ENCODE results near the gene ST3GAL4. TPM values are rescaled to one million over a fixed set of nuclear protein-coding genes. Genes with fewer than 3 reads are reported as not detected.

Gene ST3GAL4
- total RNA-seq, 2 experiments from 2014 or later = 14.3 to 18.8 TPM

- Histone ChIP-seq H3K36me3 (ENCODE audit: insufficient read depth, low read length) (no peaks in the 10 kb centered on the region), H3K4me2 (ENCODE audit: low read length) (no peak overlapping the region), H3K9me2 (ENCODE audit: insufficient read depth, low read length) (no peaks in the 10 kb centered on the region), H2AFZ (ENCODE audit: low read length) (no peak overlapping the region), H3K4me1 (ENCODE audit: insufficient read depth, low read length, poor library complexity, severe bottlenecking) (peaks cover 3% of the 10 kb centered on the region), H3K79me2 (ENCODE audit: insufficient read depth, low read depth, low read length) (no peaks in the 10 kb centered on the region), H3K27ac (ENCODE audit: low read depth, low read length, poor library complexity, severe bottlenecking) (no peak overlapping the region), H3K9me3 (ENCODE audit: low read length) (no peaks in the 10 kb centered on the region), H4K20me1 (ENCODE audit: insufficient read depth, low read length) (no peaks in the 10 kb centered on the region), H3K4me3 (ENCODE audit: low read depth, low read length, poor library complexity, severe bottlenecking) (no peak overlapping the region)
- ChIA-PET CTCF (ENCODE audit: unreplicated experiment) (no interaction called here), POLR2A (interaction anchor here (0.6 kb wide), 1 partner anchor 1898 kb away, joined by 3 read pairs; no protein-coding TSS in a partner anchor)
- DNase-seq (ENCODE audit: low spot score) = no peak
- TF ChIP-seq EZH2phosphoT487 (IDR thresholded peaks at IDR 0.05; ENCODE audit: borderline replicate concordance, low read depth, low read length) (no peak), CTCF (conservative IDR thresholded peaks at IDR 0.05; ENCODE audit: low read length) (no peak)
- intact Hi-C loops (cut with micrococcal nuclease; ENCODE audit: unreplicated experiment) = no loop called here
- no TSS peak for BruUV-seq (replicated peaks)
These were observed 77.0 kb downstream of the ST3GAL4 start for GRCh38 chr11:126432525-126432924.

- no TSS peak for BruUV-seq (replicated peaks)
- H3K4me3 ChIP-seq (ENCODE audit: low read depth, low read length, poor library complexity, severe bottlenecking) = no peak overlapping the region
- intact Hi-C loops (cut with micrococcal nuclease; ENCODE audit: unreplicated experiment) = no loop called here
- H4K20me1 ChIP-seq (ENCODE audit: insufficient read depth, low read length) = no peaks in the 10 kb centered on the region
- H3K27ac ChIP-seq (ENCODE audit: low read depth, low read length, poor library complexity, severe bottlenecking) = no peak overlapping the region
- no peaks in the 10 kb centered on the region for H3K79me2 ChIP-seq (ENCODE audit: insufficient read depth, low read depth, low read length)
- H3K4me2 ChIP-seq (ENCODE audit: low read length) = no peak overlapping the region
- H3K9me2 ChIP-seq (ENCODE audit: insufficient read depth, low read length) = no peaks in the 10 kb centered on the region
- H3K9me3 ChIP-seq (ENCODE audit: low read length) = no peaks in the 10 kb centered on the region
- ChIA-PET POLR2A (interaction anchor here (1.0 kb wide), 1 partner anchor 10 kb away, joined by 3 read pairs; no protein-coding TSS in a partner anchor), CTCF (ENCODE audit: unreplicated experiment) (interaction anchor here (0.6 kb wide), 1 partner anchor 110 kb away, joined by 3 read pairs; no protein-coding TSS in a partner anchor)
- DNase-seq (ENCODE audit: low spot score) = no peak
- no peaks in the 10 kb centered on the region for H3K36me3 ChIP-seq (ENCODE audit: insufficient read depth, low read length)
- no peaks in the 10 kb centered on the region for H3K4me1 ChIP-seq (ENCODE audit: insufficient read depth, low read length, poor library complexity, severe bottlenecking)
- H2AFZ ChIP-seq (ENCODE audit: low read length) = no peak overlapping the region
- TF ChIP-seq CTCF (conservative IDR thresholded peaks at IDR 0.05; ENCODE audit: low read length) = no peak
- no peak for TF ChIP-seq EZH2phosphoT487 (IDR thresholded peaks at IDR 0.05; ENCODE audit: borderline replicate concordance, low read depth, low read length)
These were observed 77.9 kb downstream of the ST3GAL4 start for GRCh38 chr11:126433244-126433846.

All from OCI-LY7 (cell line).